Fibroblast of gingiva (primary cell): ENCODE data around the gene HBG2.
A peak's percentile ranks its signal among the peaks of the same experiment; 100 is the strongest.
"Not testable (repeated sequence)": the region's sequence is repeated elsewhere in the genome, so short reads cannot be mapped to it uniquely, and the experiment has no call there.

Source experiments
- DNase-seq: peaks from one replicate; pipeline ENCODE4 v3.0.0-alpha.2; 2011; ENCODE audit warnings: low read depth

Gene HBG2

GRCh38 chr11:5281596-5281995 is 27.0 kb upstream of the HBG2 start:
- no peak for DNase-seq

- DNase-seq, result peak; percentile 96
Observed at GRCh38 chr11:5280582-5281102, 26.1 kb upstream of the HBG2 start.

- DNase-seq, result no peak
Observed at GRCh38 chr11:5279471-5280090, 25.0 kb upstream of the HBG2 start.

GRCh38 chr11:5277807-5278382 is 23.3 kb upstream of the HBG2 start:
- no peak for DNase-seq

GRCh38 chr11:5276697-5277096 is 22.1 kb upstream of the HBG2 start:
- DNase-seq, result no peak

GRCh38 chr11:5275369-5276110 is 21.0 kb upstream of the HBG2 start:
- DNase-seq, result no peak

- DNase-seq, result no peak
Observed at GRCh38 chr11:5274395-5274794, 19.8 kb upstream of the HBG2 start.

- DNase-seq, result no peak
Observed at GRCh38 chr11:5272395-5273017, 17.9 kb upstream of the HBG2 start.

GRCh38 chr11:5269715-5270147 is 15.2 kb upstream of the HBG2 start, which contains the start of gene HBE1:
HBE1 (minus strand) TSS chr11:5269945; CDS start chr11:5269890, 55 bp downstream.
- DNase-seq, result no peak

- no peak for DNase-seq
Observed at GRCh38 chr11:5267033-5267563, 12.5 kb upstream of the HBG2 start.

- no peak for DNase-seq
Observed at GRCh38 chr11:5266609-5267008, 12.0 kb upstream of the HBG2 start.

- no peak for DNase-seq
Observed at GRCh38 chr11:5265832-5266231, 11.3 kb upstream of the HBG2 start.

GRCh38 chr11:5258543-5259262 is 4.1 kb upstream of the HBG2 start:
- DNase-seq, result no peak

- DNase-seq, result no peak
Observed at GRCh38 chr11:5257296-5257695, 2.7 kb upstream of the HBG2 start.

- not testable (repeated sequence) for DNase-seq
Observed at GRCh38 chr11:5254023-5254422, 558 bp downstream of the HBG2 start.

GRCh38 chr11:5253440-5253839 is 1.1 kb downstream of the HBG2 start:
- DNase-seq, result not testable (repeated sequence)

GRCh38 chr11:5252919-5253265 is 1.7 kb downstream of the HBG2 start:
- no peak for DNase-seq

GRCh38 chr11:5252192-5252918 is 2.2 kb downstream of the HBG2 start:
- DNase-seq, result no peak

- DNase-seq, result no peak
Observed at GRCh38 chr11:5251746-5252145, 2.8 kb downstream of the HBG2 start.

GRCh38 chr11:5250543-5251204 is 3.9 kb downstream of the HBG2 start:
- no peak for DNase-seq
